ENCODE measurements around the gene TDP2.
"Not testable (repeated sequence)": the region's sequence is repeated elsewhere in the genome, so short reads cannot be mapped to it uniquely, and the experiment has no call there.

TDP2 gene

GRCh38 chr6:24666641-24667377 is at the start of gene TDP2, which contains the start of gene ACOT13:
Gene TDP2 (minus strand): TSS chr6:24666899. CDS start chr6:24666862, 37 bp downstream.
Gene ACOT13 (plus strand): TSS chr6:24667077. CDS start chr6:24667264, 187 bp downstream.
- Histone ChIP-seq H3K36me3 (ENCODE audit: control insufficient read depth, insufficient read depth, low read length) (peaks cover 47% of the 10 kb centered on the region), H3K27me3 (ENCODE audit: control insufficient read depth, insufficient read depth, low read length) (no peaks in the 10 kb centered on the region), H3K4me3 (ENCODE audit: low read depth, low read length) (peak within 1 kb of the TSS; percentile 93), H3K9me3 (ENCODE audit: control insufficient read depth, insufficient read depth, low read depth, low read length) (peaks cover 28% of the 10 kb centered on the region), H3K27ac (ENCODE audit: low read depth, low read length) (peak within 1 kb of the TSS; percentile 85), H3K9ac (ENCODE audit: low read length) (peak within 1 kb of the TSS; percentile 97), H3K4me1 (ENCODE audit: control insufficient read depth, insufficient read depth, low read length) (0 out of 2 replicates have a peak, but pooled peaks cover 7% of the 10 kb centered on the region)

- no peak overlapping the region for H3K9ac ChIP-seq (ENCODE audit: low read length)
- peaks cover 99% of the 10 kb centered on the region for H3K36me3 ChIP-seq (ENCODE audit: control insufficient read depth, insufficient read depth, low read length)
- H3K4me1 ChIP-seq (ENCODE audit: control insufficient read depth, insufficient read depth, low read length): no peaks in the 10 kb centered on the region
- no peak overlapping the region for H3K27ac ChIP-seq (ENCODE audit: low read depth, low read length)
- no peaks in the 10 kb centered on the region for H3K9me3 ChIP-seq (ENCODE audit: control insufficient read depth, insufficient read depth, low read depth, low read length)
- H3K27me3 ChIP-seq (ENCODE audit: control insufficient read depth, insufficient read depth, low read length): no peaks in the 10 kb centered on the region
- no peak overlapping the region for H3K4me3 ChIP-seq (ENCODE audit: low read depth, low read length)
These were observed 44.0 kb upstream of the TDP2 start for GRCh38 chr6:24710519-24711303.

GRCh38 chr6:24709014-24709711 is 42.5 kb upstream of the TDP2 start:
- Histone ChIP-seq H3K27ac (ENCODE audit: low read depth, low read length) (no peak overlapping the region), H3K4me1 (ENCODE audit: control insufficient read depth, insufficient read depth, low read length) (no peaks in the 10 kb centered on the region), H3K9me3 (ENCODE audit: control insufficient read depth, insufficient read depth, low read depth, low read length) (no peaks in the 10 kb centered on the region), H3K36me3 (ENCODE audit: control insufficient read depth, insufficient read depth, low read length) (peaks cover 99% of the 10 kb centered on the region), H3K9ac (ENCODE audit: low read length) (no peak overlapping the region), H3K27me3 (ENCODE audit: control insufficient read depth, insufficient read depth, low read length) (no peaks in the 10 kb centered on the region), H3K4me3 (ENCODE audit: low read depth, low read length) (no peak overlapping the region)

- H3K9ac ChIP-seq (ENCODE audit: low read length): no peak overlapping the region
- no peaks in the 10 kb centered on the region for H3K4me1 ChIP-seq (ENCODE audit: control insufficient read depth, insufficient read depth, low read length)
- no peak overlapping the region for H3K4me3 ChIP-seq (ENCODE audit: low read depth, low read length)
- H3K27me3 ChIP-seq (ENCODE audit: control insufficient read depth, insufficient read depth, low read length): no peaks in the 10 kb centered on the region
- H3K27ac ChIP-seq (ENCODE audit: low read depth, low read length): no peak overlapping the region
- peaks cover 99% of the 10 kb centered on the region for H3K36me3 ChIP-seq (ENCODE audit: control insufficient read depth, insufficient read depth, low read length)
- H3K9me3 ChIP-seq (ENCODE audit: control insufficient read depth, insufficient read depth, low read depth, low read length): no peaks in the 10 kb centered on the region
These were observed 41.9 kb upstream of the TDP2 start for GRCh38 chr6:24708612-24709011.

GRCh38 chr6:24704468-24704867 is 37.8 kb upstream of the TDP2 start:
- Histone ChIP-seq H3K4me1 (ENCODE audit: control insufficient read depth, insufficient read depth, low read length) (no peaks in the 10 kb centered on the region), H3K9ac (ENCODE audit: low read length) (no peak overlapping the region), H3K36me3 (ENCODE audit: control insufficient read depth, insufficient read depth, low read length) (peaks cover 88% of the 10 kb centered on the region), H3K27ac (ENCODE audit: low read depth, low read length) (no peak overlapping the region), H3K9me3 (ENCODE audit: control insufficient read depth, insufficient read depth, low read depth, low read length) (no peaks in the 10 kb centered on the region), H3K4me3 (ENCODE audit: low read depth, low read length) (no peak overlapping the region), H3K27me3 (ENCODE audit: control insufficient read depth, insufficient read depth, low read length) (no peaks in the 10 kb centered on the region)

GRCh38 chr6:24702720-24703282 is 36.1 kb upstream of the TDP2 start:
- H3K9ac ChIP-seq (ENCODE audit: low read length): no peak overlapping the region
- peaks cover 83% of the 10 kb centered on the region for H3K36me3 ChIP-seq (ENCODE audit: control insufficient read depth, insufficient read depth, low read length)
- no peaks in the 10 kb centered on the region for H3K27me3 ChIP-seq (ENCODE audit: control insufficient read depth, insufficient read depth, low read length)
- no peak overlapping the region for H3K4me3 ChIP-seq (ENCODE audit: low read depth, low read length)
- H3K9me3 ChIP-seq (ENCODE audit: control insufficient read depth, insufficient read depth, low read depth, low read length): no peaks in the 10 kb centered on the region
- no peaks in the 10 kb centered on the region for H3K4me1 ChIP-seq (ENCODE audit: control insufficient read depth, insufficient read depth, low read length)
- no peak overlapping the region for H3K27ac ChIP-seq (ENCODE audit: low read depth, low read length)

- Histone ChIP-seq H3K36me3 (ENCODE audit: control insufficient read depth, insufficient read depth, low read length) (peaks cover 53% of the 10 kb centered on the region), H3K27me3 (ENCODE audit: control insufficient read depth, insufficient read depth, low read length) (no peaks in the 10 kb centered on the region), H3K9ac (ENCODE audit: low read length) (no peak overlapping the region), H3K4me1 (ENCODE audit: control insufficient read depth, insufficient read depth, low read length) (no peaks in the 10 kb centered on the region), H3K27ac (ENCODE audit: low read depth, low read length) (no peak overlapping the region), H3K9me3 (ENCODE audit: control insufficient read depth, insufficient read depth, low read depth, low read length) (no peaks in the 10 kb centered on the region), H3K4me3 (ENCODE audit: low read depth, low read length) (no peak overlapping the region)
These were observed 33.0 kb upstream of the TDP2 start for GRCh38 chr6:24699521-24700359.

- Histone ChIP-seq H3K4me3 (ENCODE audit: low read depth, low read length) (no peak overlapping the region), H3K9ac (ENCODE audit: low read length) (no peak overlapping the region), H3K4me1 (ENCODE audit: control insufficient read depth, insufficient read depth, low read length) (no peaks in the 10 kb centered on the region), H3K27me3 (ENCODE audit: control insufficient read depth, insufficient read depth, low read length) (no peaks in the 10 kb centered on the region), H3K9me3 (ENCODE audit: control insufficient read depth, insufficient read depth, low read depth, low read length) (no peaks in the 10 kb centered on the region), H3K36me3 (ENCODE audit: control insufficient read depth, insufficient read depth, low read length) (peaks cover 25% of the 10 kb centered on the region), H3K27ac (ENCODE audit: low read depth, low read length) (no peak overlapping the region)
These were observed 29.4 kb upstream of the TDP2 start for GRCh38 chr6:24696097-24696496.

- not testable (repeated sequence) for H3K9me3 ChIP-seq (ENCODE audit: control insufficient read depth, insufficient read depth, low read depth, low read length); H3K27me3 ChIP-seq (ENCODE audit: control insufficient read depth, insufficient read depth, low read length); H3K4me3 ChIP-seq (ENCODE audit: low read depth, low read length); H3K4me1 ChIP-seq (ENCODE audit: control insufficient read depth, insufficient read depth, low read length); H3K27ac ChIP-seq (ENCODE audit: low read depth, low read length); H3K9ac ChIP-seq (ENCODE audit: low read length)
- peaks cover 21% of the 10 kb centered on the region for H3K36me3 ChIP-seq (ENCODE audit: control insufficient read depth, insufficient read depth, low read length)
These were observed 28.9 kb upstream of the TDP2 start for GRCh38 chr6:24695635-24696034.

GRCh38 chr6:24694198-24694597 is 27.5 kb upstream of the TDP2 start:
- Histone ChIP-seq H3K27me3 (ENCODE audit: control insufficient read depth, insufficient read depth, low read length) (no peaks in the 10 kb centered on the region), H3K27ac (ENCODE audit: low read depth, low read length) (no peak overlapping the region), H3K9me3 (ENCODE audit: control insufficient read depth, insufficient read depth, low read depth, low read length) (no peaks in the 10 kb centered on the region), H3K4me3 (ENCODE audit: low read depth, low read length) (no peak overlapping the region), H3K4me1 (ENCODE audit: control insufficient read depth, insufficient read depth, low read length) (no peaks in the 10 kb centered on the region), H3K36me3 (ENCODE audit: control insufficient read depth, insufficient read depth, low read length) (peaks cover 10% of the 10 kb centered on the region), H3K9ac (ENCODE audit: low read length) (no peak overlapping the region)
